HepG2 (cell line): Measurements from ENCODE around the gene C6orf132. TPM values are rescaled to one million over a fixed set of nuclear protein-coding genes. Genes with fewer than 3 reads are reported as not detected.

Source experiments
- ARID4A ChIP-seq: sonication (generic); formaldehyde crosslinking; IDR thresholded peaks from 2 replicates; pipeline ENCODE4 v1.5.0; 2020; ENCODE audit warnings: mild to moderate bottlenecking, missing genetic modification reagents, borderline replicate concordance
- CEBPB ChIP-seq: IDR thresholded peaks from 2 replicates; pipeline ENCODE4 v1.6.1; 2011; ENCODE audit warnings: low read depth, low read length, improper control_type of control experiment, borderline replicate concordance
- EHMT2 ChIP-seq: fragments of 200-600 bp; sonication (generic); IDR thresholded peaks from 2 replicates; pipeline ENCODE4 v1.7.0; 2017; ENCODE audit warnings: antibody characterized with exemption, low read depth, low read length, borderline replicate concordance
- GATA4 ChIP-seq: sonication (generic); IDR thresholded peaks from 2 replicates; pipeline ENCODE4 v1.6.1; 2016; ENCODE audit warnings: antibody characterized with exemption, low read depth, borderline replicate concordance
- KAT7 ChIP-seq: IDR thresholded peaks from 2 replicates; pipeline ENCODE4 v1.6.1; 2018; ENCODE audit warnings: borderline replicate concordance, missing compliant biosample characterization
- MAFK ChIP-seq, 2 experiments: IDR thresholded peaks in 1 of 2; conservative IDR thresholded peaks in 1 of 2; 2 replicates each; pipeline ENCODE4 v1.6.1; 2011; ENCODE audit warnings: improper control_type of control experiment in 2 of 2, low read length in 2 of 2
- MED13 ChIP-seq: sonication (generic); formaldehyde crosslinking; IDR thresholded peaks from 2 replicates; pipeline ENCODE4 v1.5.0; 2020; ENCODE audit warnings: missing genetic modification reagents
- NRL ChIP-seq: sonication (generic); formaldehyde crosslinking; IDR thresholded peaks from 2 replicates; pipeline ENCODE4 v1.5.0; 2020; ENCODE audit warnings: missing genetic modification reagents, mild to moderate bottlenecking, moderate library complexity, borderline replicate concordance
- RFX3 ChIP-seq: IDR thresholded peaks from 2 replicates; pipeline ENCODE4 v1.6.1; 2016; ENCODE audit warnings: missing biosample characterization, missing genetic modification reagents
- RFXAP ChIP-seq: sonication (generic); formaldehyde crosslinking; IDR thresholded peaks from 2 replicates; pipeline ENCODE4 v1.4.0; 2020; ENCODE audit warnings: missing genetic modification reagents, borderline replicate concordance
- SIX1 ChIP-seq: sonication (generic); formaldehyde crosslinking; IDR thresholded peaks from 2 replicates; pipeline ENCODE4 v1.4.0; 2020; ENCODE audit warnings: missing genetic modification reagents, borderline replicate concordance
- SYNCRIP ChIP-seq: fragments of 200-400 bp; formaldehyde crosslinking; IDR thresholded peaks from 2 replicates; pipeline ENCODE4 v1.6.1; 2018; ENCODE audit warnings: mild to moderate bottlenecking, low read depth, low read length; ENCODE audit not compliant: insufficient read depth
- TSC22D2 ChIP-seq: sonication (generic); formaldehyde crosslinking; IDR thresholded peaks from 2 replicates; pipeline ENCODE4 v1.5.1; 2020; ENCODE audit warnings: missing genetic modification reagents, mild to moderate bottlenecking, borderline replicate concordance
- ZNF260 ChIP-seq: sonication (generic); formaldehyde crosslinking; IDR thresholded peaks from 2 replicates; pipeline ENCODE4 v1.4.0; 2020; ENCODE audit warnings: missing genetic modification reagents, low read depth, mild to moderate bottlenecking, borderline replicate concordance
- ZNF333 ChIP-seq: sonication (generic); formaldehyde crosslinking; IDR thresholded peaks from 2 replicates; pipeline ENCODE4 v1.4.0; 2020; ENCODE audit warnings: mild to moderate bottlenecking, missing genetic modification reagents, borderline replicate concordance
- ZNF383 ChIP-seq: sonication (generic); formaldehyde crosslinking; IDR thresholded peaks from 2 replicates; pipeline ENCODE4 v1.4.0; 2020; ENCODE audit warnings: missing genetic modification reagents, mild to moderate bottlenecking, borderline replicate concordance
- ZNF441 ChIP-seq: sonication (generic); formaldehyde crosslinking; IDR thresholded peaks from 2 replicates; pipeline ENCODE4 v1.7.0; 2021; ENCODE audit warnings: missing genetic modification reagents, borderline replicate concordance
- ZNF614 ChIP-seq: IDR thresholded peaks from 2 replicates; pipeline ENCODE4 v1.6.1; 2018; ENCODE audit warnings: missing biosample characterization, missing genetic modification reagents, inconsistent platforms, borderline replicate concordance
- ZNF7 ChIP-seq: IDR thresholded peaks from 2 replicates; pipeline ENCODE4 v1.6.1; 2016; ENCODE audit warnings: missing biosample characterization, missing genetic modification reagents
- polyA plus RNA-seq, 8 experiments: library from polyadenylated mRNA; depleted of rRNA in 3 of 8; stranded (reverse) in 7 of 8; unstranded in 1 of 8; fragments of >200 nt; fragmentation: Illumina TruSeq in 4 of 8; extraction: Trizol in 4 of 8; gene quantifications; 2 replicates each; pipeline versions ENCODE4 v1.2.1 to v1.2.3, GENCODE V29; 2011 to 2016; ENCODE audit warnings: low read depth in 4 of 8, missing spikeins in 1 of 8, mixed read lengths in 1 of 8; ENCODE audit not compliant: insufficient read depth in 1 of 8
- total RNA-seq, 5 experiments: library from RNA; depleted of rRNA; stranded (reverse); fragments of >200 nt; fragmentation: Illumina TruSeq; extraction: Trizol; gene quantifications; 2 replicates each; pipeline ENCODE4 v1.2.3, GENCODE V29; 2016; ENCODE audit warnings: low read depth in 1 of 5
- TF ChIP-seq, protein P1 (sequence below): sonication (generic); formaldehyde crosslinking; IDR thresholded peaks from 2 replicates; pipeline ENCODE4 v1.4.0; 2020; ENCODE audit warnings: missing genetic modification reagents, mild to moderate bottlenecking, borderline replicate concordance
- TF ChIP-seq, protein P2 (sequence below): sonication (generic); formaldehyde crosslinking; IDR thresholded peaks from 2 replicates; pipeline ENCODE4 v1.4.0; 2020; ENCODE audit warnings: missing genetic modification reagents

C6orf132 gene
- total and polyA plus RNA-seq, 2 of the 13 experiments (the other 11 are each of a cell fraction or from before 2014, with no cell fraction given), result 0.78 to 3.0 TPM

GRCh38 chr6:42142118-42142835, at the start of gene C6orf132 (continued):
- TF ChIP-seq, protein P1, sequence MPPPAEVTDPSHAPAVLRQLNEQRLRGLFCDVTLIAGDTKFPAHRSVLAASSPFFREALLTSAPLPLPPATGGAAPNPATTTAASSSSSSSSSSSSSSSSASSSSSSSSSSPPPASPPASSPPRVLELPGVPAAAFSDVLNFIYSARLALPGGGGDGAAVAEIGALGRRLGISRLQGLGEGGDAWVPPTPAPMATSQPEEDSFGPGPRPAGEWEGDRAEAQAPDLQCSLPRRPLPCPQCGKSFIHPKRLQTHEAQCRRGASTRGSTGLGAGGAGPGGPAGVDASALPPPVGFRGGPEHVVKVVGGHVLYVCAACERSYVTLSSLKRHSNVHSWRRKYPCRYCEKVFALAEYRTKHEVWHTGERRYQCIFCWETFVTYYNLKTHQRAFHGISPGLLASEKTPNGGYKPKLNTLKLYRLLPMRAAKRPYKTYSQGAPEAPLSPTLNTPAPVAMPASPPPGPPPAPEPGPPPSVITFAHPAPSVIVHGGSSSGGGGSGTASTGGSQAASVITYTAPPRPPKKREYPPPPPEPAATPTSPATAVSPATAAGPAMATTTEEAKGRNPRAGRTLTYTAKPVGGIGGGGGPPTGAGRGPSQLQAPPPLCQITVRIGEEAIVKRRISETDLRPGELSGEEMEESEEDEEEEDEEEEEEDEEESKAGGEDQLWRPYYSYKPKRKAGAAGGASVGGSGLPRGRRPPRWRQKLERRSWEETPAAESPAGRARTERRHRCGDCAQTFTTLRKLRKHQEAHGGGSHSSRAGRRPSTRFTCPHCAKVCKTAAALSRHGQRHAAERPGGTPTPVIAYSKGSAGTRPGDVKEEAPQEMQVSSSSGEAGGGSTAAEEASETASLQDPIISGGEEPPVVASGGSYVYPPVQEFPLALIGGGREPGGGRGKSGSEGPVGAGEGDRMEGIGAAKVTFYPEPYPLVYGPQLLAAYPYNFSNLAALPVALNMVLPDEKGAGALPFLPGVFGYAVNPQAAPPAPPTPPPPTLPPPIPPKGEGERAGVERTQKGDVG (CRISPR knock-in tag), result no peak
- TF ChIP-seq ZNF7, result no peak
- no peak for TF ChIP-seq RFX3 (CRISPR knock-in tag)
- TF ChIP-seq GATA4, result no peak
- TF ChIP-seq ZNF383 (CRISPR knock-in tag), result no peak
- no peak for TF ChIP-seq ZNF614 (CRISPR knock-in tag)
- 0 out of 2 replicates have a peak, but pooled peaks have one; percentile 47 for TF ChIP-seq MED13 (CRISPR knock-in tag)
- no peak for TF ChIP-seq EHMT2
- TF ChIP-seq MAFK (conservative IDR thresholded peaks at IDR 0.05 in 1 of 2, IDR thresholded peaks at IDR 0.05 in 1 of 2; ENCODE audit: low read length in 2 of 2), result no peak
- no peak for TF ChIP-seq SYNCRIP
- TF ChIP-seq SIX1 (CRISPR knock-in tag), result no peak
- TF ChIP-seq ZNF441 (CRISPR knock-in tag), result peak; percentile 67; the same call in 1 of the 2 replicates
- no peak for TF ChIP-seq KAT7 (CRISPR knock-in tag)
- TF ChIP-seq ARID4A, result 0 out of 2 replicates have a peak, but pooled peaks have one; percentile 30
- TF ChIP-seq RFXAP (CRISPR knock-in tag), result 0 out of 2 replicates have a peak, but pooled peaks have one; percentile 57
- TF ChIP-seq CEBPB, result no peak
- no peak for TF ChIP-seq NRL (CRISPR knock-in tag)
- no peak for TF ChIP-seq TSC22D2 (CRISPR knock-in tag)
- TF ChIP-seq, protein P2, sequence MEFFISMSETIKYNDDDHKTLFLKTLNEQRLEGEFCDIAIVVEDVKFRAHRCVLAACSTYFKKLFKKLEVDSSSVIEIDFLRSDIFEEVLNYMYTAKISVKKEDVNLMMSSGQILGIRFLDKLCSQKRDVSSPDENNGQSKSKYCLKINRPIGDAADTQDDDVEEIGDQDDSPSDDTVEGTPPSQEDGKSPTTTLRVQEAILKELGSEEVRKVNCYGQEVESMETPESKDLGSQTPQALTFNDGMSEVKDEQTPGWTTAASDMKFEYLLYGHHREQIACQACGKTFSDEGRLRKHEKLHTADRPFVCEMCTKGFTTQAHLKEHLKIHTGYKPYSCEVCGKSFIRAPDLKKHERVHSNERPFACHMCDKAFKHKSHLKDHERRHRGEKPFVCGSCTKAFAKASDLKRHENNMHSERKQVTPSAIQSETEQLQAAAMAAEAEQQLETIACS (CRISPR knock-in tag), result no peak
- TF ChIP-seq ZNF260 (CRISPR knock-in tag), result no peak
- TF ChIP-seq ZNF333 (CRISPR knock-in tag), result no peak
